Activated CD4-positive, alpha-beta memory T cell treated with anti-CD3 and anti-CD28 coated beads for 36 hours (primary cell): Measurements from ENCODE around the gene CCDC192. TPM values are rescaled to one million over a fixed set of nuclear protein-coding genes. Genes with fewer than 3 reads are reported as not detected.

Source experiments
- CTCF ChIA-PET: fragments of 350-600 bp; sonication (Branson Sonifier 250); formaldehyde crosslinking; loops from one replicate; lab custom pipeline; 2021; ENCODE audit warnings: antibody characterized with exemption, inconsistent platforms; lab: Charles Lee
- POLR2A ChIA-PET: fragments of 350-600 bp; sonication (Branson Sonifier 250); formaldehyde crosslinking; loops from one replicate; lab custom pipeline; 2021; ENCODE audit warnings: antibody characterized with exemption; lab: Charles Lee
- DNase-seq: peaks from one replicate; pipeline ENCODE4 v3.0.0-alpha.2; 2020
- H3K27ac Mint-ChIP-seq: one replicate; pipeline ENCODE4 v1.8.0; 2021; ENCODE audit warnings: mixed read lengths
- H3K27me3 Mint-ChIP-seq: one replicate; pipeline ENCODE4 v1.8.0; 2021; ENCODE audit warnings: mixed read lengths
- H3K36me3 Mint-ChIP-seq: one replicate; pipeline ENCODE4 v1.8.0; 2021; ENCODE audit warnings: mixed read lengths
- H3K4me1 Mint-ChIP-seq: one replicate; pipeline ENCODE4 v1.8.0; 2021; ENCODE audit warnings: low read depth, mixed read lengths
- H3K4me3 Mint-ChIP-seq: one replicate; pipeline ENCODE4 v1.8.0; 2021; ENCODE audit warnings: mild to moderate bottlenecking, mixed read lengths
- H3K9me3 Mint-ChIP-seq: one replicate; pipeline ENCODE4 v1.8.0; 2021; ENCODE audit warnings: mixed read lengths
- intact Hi-C: fragments of 100-400 bp; cut with micrococcal nuclease; formaldehyde crosslinking; loops from one replicate; pipeline ENCODE4 v1.15.1; 2023
- total RNA-seq, 2 experiments: library from RNA; stranded (reverse); gene quantifications; one replicate each; pipeline ENCODE4 v1.2.3, GENCODE V29; 2021

CCDC192 gene
- total RNA-seq, 2 experiments from 2014 or later: not detected

DNA sequence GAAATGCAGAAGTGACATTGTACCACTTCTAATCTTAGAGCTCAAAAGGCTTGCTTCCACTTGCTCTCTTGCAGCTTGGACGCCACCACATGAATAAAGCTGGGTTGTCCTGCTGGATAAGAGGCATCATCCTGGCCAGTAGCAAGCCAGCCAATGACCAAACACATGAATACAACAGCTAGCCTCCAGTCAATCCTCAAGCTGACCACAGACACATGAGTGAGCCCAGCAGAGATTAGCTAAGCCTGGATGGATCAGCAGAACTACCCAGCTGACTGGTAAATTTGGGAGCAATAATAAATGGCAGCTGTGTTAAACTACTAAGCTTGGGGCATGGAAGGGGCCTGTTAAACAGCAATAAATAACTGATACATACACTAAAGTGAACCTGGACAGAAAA, 259.3 kb downstream of the CCDC192 start:
- peaks cover 12% of the 10 kb centered on the region for H3K4me1 Mint-ChIP-seq
- DNase-seq: no peak
- intact Hi-C loops: no loop called here
- peaks cover 24% of the 10 kb centered on the region for H3K36me3 Mint-ChIP-seq
- no peak overlapping the region for H3K27ac Mint-ChIP-seq
- POLR2A ChIA-PET: no interaction called here
- H3K27me3 Mint-ChIP-seq: no peaks in the 10 kb centered on the region
- H3K9me3 Mint-ChIP-seq: no peaks in the 10 kb centered on the region
- H3K4me3 Mint-ChIP-seq: no peak overlapping the region
- CTCF ChIA-PET: no interaction called here

DNA sequence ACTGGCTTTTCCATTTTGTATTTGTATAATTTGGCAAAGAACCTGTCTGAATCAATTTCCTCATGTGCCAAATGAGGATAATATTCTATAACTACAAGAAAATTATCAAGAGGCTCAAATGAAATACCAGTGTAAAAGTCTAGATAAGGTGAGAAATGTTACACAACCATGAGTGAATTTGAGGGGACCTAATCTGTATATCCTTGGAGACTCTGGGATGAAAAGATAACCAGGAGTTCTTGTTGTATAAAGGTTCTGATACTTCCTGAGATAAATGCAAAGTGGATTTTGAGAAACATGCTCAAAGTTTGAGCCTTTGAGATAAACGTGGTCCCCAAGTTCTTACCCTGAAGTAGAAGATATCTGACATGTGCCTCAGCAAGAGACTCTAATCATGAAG, 260.0 kb downstream of the CCDC192 start:
- no peak for DNase-seq
- H3K27me3 Mint-ChIP-seq: no peaks in the 10 kb centered on the region
- POLR2A ChIA-PET: interaction anchor here (0.6 kb wide), 1 partner anchor 113 kb away, joined by 3 read pairs; no protein-coding TSS in a partner anchor
- H3K36me3 Mint-ChIP-seq: peaks cover 26% of the 10 kb centered on the region
- no peak overlapping the region for H3K27ac Mint-ChIP-seq
- CTCF ChIA-PET: no interaction called here
- peaks cover 12% of the 10 kb centered on the region for H3K4me1 Mint-ChIP-seq
- intact Hi-C loops: no loop called here
- H3K4me3 Mint-ChIP-seq: no peak overlapping the region
- H3K9me3 Mint-ChIP-seq: no peaks in the 10 kb centered on the region

DNA sequence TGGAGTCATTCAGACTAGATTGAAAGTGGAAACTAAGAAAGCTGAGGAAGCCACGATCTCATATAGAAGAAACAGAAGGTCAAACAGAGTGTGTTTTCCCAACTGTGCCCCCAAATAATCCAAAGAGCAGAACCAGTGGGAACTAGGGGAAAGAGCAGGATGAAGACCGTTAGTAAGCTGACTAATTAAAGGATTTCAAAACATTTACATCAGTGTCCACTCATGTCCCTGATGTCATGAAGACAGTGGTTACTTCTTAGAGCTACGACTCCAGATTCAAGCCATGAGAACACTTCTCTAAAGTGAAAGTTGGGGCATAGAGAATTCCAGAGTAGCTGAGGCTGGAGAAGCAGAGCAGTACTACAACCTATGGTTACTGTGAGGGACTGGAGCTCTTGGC, 260.7 kb downstream of the CCDC192 start:
- POLR2A ChIA-PET: interaction anchor here (0.6 kb wide), 1 partner anchor 112 kb away, joined by 3 read pairs; no protein-coding TSS in a partner anchor
- H3K4me3 Mint-ChIP-seq: no peak overlapping the region
- H3K9me3 Mint-ChIP-seq: no peaks in the 10 kb centered on the region
- CTCF ChIA-PET: no interaction called here
- intact Hi-C loops: no loop called here
- H3K27ac Mint-ChIP-seq: no peak overlapping the region
- DNase-seq: no peak
- H3K36me3 Mint-ChIP-seq: peaks cover 28% of the 10 kb centered on the region
- no peaks in the 10 kb centered on the region for H3K27me3 Mint-ChIP-seq
- peaks cover 12% of the 10 kb centered on the region for H3K4me1 Mint-ChIP-seq

DNA sequence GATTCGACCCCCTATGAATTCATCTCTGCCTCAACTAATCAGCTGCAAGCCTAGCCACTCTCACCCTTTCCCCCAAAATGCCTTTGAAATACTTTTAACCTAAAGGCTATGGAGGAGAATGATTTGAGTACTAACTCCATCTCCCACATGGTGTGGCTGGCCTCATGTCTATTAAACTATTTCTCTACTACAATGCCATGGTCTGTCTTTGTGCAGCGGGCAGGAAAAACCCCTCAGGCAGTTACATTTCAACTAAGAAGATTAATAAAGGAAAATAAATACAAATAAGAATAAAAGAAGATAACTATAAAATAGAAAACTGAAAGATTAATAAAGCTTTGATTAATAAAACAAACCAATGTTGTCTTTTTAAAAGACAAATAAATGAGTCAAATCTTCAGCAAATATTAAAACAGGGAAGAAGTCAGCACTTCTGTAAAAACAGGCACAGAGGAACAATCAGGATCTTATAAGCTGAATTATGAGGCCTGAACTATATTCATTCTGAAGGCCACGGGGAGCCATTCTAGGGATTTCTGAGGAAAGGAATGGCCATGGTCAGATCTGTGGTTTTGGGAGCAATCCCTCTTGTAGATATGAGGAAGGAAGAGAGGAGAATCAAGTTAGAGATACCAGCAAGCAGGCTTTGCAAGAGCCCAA, 264.3 kb downstream of the CCDC192 start:
- H3K9me3 Mint-ChIP-seq: no peaks in the 10 kb centered on the region

DNA sequence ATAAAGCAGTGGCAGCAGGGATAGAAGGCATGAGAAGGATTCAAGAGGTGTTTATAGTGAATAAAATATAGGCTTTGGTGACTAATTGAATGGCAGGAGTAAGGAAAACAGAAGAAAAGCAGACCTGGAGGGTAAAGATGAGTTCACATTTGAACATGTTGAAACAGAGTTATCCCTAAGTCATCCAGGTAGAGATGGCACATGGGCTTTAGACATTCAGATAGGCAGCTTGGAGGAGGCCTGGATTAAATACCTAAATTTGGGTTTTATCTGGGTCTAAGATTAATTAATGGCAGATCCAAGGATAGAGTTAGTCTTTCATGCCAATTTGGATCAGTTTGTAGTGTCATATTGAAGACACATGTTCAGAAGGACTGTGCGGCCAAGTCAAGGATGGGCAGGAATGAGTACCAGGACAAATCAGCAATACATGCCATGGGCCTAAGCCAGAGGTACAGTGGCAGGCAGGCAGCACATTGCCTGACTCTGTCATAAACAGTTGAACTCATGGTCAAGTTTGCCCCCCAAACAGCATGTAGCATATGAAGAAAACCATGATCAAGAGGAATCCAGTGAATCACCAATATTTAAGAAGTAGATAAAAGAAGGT, 264.9 kb downstream of the CCDC192 start:
- CTCF ChIA-PET: no interaction called here
- Mint-ChIP-seq H3K4me1 (no peaks in the 10 kb centered on the region), H3K9me3 (no peaks in the 10 kb centered on the region), H3K4me3 (no peak overlapping the region), H3K27ac (no peak overlapping the region), H3K36me3 (peaks cover 31% of the 10 kb centered on the region), H3K27me3 (no peaks in the 10 kb centered on the region)
- no peak for DNase-seq
- POLR2A ChIA-PET: no interaction called here
- intact Hi-C loops: no loop called here

More for the DNA sequence above, 264.3 kb downstream of the CCDC192 start:
- H3K4me3 Mint-ChIP-seq: no peak overlapping the region
- H3K27ac Mint-ChIP-seq: no peak overlapping the region
- ChIA-PET CTCF (no interaction called here), POLR2A (no interaction called here)
- DNase-seq: no peak
- H3K4me1 Mint-ChIP-seq: no peaks in the 10 kb centered on the region
- no peaks in the 10 kb centered on the region for H3K27me3 Mint-ChIP-seq
- H3K36me3 Mint-ChIP-seq: peaks cover 31% of the 10 kb centered on the region
- intact Hi-C loops: no loop called here

DNA sequence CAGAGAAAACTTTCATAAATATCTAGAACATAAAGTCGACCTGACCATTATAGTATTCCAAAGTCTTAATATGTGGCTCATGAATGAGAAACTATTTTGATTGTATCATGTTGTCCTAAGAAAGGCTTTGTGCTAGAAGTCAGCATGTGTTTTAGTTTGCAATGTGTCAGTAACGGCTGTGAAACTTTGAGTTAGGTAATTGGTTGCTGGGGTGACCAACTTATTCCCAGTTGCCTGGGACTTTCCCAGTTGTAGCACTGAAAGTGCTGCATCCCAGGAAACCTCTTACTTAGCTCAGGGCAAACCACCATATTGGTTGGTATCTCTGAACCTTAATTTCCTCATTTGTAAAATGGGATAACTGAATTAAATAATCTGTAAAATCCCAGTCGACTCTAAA, 265.8 kb downstream of the CCDC192 start:
- no peak overlapping the region for H3K27ac Mint-ChIP-seq

DNA sequence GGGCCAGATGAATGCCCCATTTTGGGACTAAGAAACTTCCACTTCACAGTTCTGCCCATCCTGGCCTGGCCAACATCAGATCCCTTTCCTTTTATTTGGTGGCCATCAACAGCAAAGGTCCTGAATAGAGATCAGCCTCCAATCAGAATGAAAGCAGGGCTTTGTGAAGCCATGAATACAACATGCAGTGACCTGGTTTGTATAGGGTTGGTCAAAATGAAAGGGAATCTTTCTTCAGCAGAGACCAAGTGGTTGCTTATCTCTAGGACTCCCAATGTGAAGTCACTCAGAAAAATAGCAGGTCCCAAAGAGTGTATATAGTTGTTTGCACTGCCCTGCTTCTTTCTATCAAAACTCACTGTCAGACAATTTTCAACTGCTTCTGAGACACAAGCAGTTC, 266.5 kb downstream of the CCDC192 start:
- intact Hi-C loops: no loop called here
- Mint-ChIP-seq H3K4me3 (no peak overlapping the region), H3K27me3 (no peaks in the 10 kb centered on the region), H3K4me1 (no peaks in the 10 kb centered on the region), H3K27ac (no peak overlapping the region), H3K9me3 (no peaks in the 10 kb centered on the region), H3K36me3 (peaks cover 26% of the 10 kb centered on the region)
- DNase-seq: no peak
- CTCF ChIA-PET: no interaction called here
- POLR2A ChIA-PET: no interaction called here

More for the DNA sequence above, 265.8 kb downstream of the CCDC192 start:
- H3K9me3 Mint-ChIP-seq: no peaks in the 10 kb centered on the region
- no peaks in the 10 kb centered on the region for H3K27me3 Mint-ChIP-seq
- H3K36me3 Mint-ChIP-seq: peaks cover 27% of the 10 kb centered on the region
- CTCF ChIA-PET: no interaction called here
- no peak overlapping the region for H3K4me3 Mint-ChIP-seq
- POLR2A ChIA-PET: no interaction called here
- no peaks in the 10 kb centered on the region for H3K4me1 Mint-ChIP-seq
- intact Hi-C loops: no loop called here
- DNase-seq: no peak

DNA sequence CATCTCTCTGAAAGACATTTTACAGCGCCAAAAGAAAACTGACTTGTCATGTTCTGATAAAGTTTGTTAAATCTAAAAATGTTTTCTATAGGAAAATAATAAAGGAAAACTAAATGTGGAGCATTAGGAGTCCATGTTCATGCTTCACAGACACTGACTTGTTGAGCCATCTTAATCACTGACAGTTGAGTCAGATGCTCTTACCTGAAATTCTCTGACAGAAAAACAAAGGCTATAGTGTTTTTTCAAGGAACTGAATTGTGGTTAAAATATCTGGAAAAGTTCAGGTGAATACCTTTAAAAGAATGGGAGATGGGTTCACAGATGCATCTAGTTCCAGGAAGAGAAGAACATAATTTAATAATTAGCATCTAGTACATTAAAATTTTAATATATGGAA, 266.9 kb downstream of the CCDC192 start:
- ChIA-PET POLR2A (no interaction called here), CTCF (no interaction called here)
- Mint-ChIP-seq H3K36me3 (peaks cover 25% of the 10 kb centered on the region), H3K27ac (no peak overlapping the region), H3K4me1 (no peaks in the 10 kb centered on the region), H3K4me3 (no peak overlapping the region), H3K9me3 (no peaks in the 10 kb centered on the region), H3K27me3 (no peaks in the 10 kb centered on the region)
- DNase-seq: no peak
- intact Hi-C loops: no loop called here

DNA sequence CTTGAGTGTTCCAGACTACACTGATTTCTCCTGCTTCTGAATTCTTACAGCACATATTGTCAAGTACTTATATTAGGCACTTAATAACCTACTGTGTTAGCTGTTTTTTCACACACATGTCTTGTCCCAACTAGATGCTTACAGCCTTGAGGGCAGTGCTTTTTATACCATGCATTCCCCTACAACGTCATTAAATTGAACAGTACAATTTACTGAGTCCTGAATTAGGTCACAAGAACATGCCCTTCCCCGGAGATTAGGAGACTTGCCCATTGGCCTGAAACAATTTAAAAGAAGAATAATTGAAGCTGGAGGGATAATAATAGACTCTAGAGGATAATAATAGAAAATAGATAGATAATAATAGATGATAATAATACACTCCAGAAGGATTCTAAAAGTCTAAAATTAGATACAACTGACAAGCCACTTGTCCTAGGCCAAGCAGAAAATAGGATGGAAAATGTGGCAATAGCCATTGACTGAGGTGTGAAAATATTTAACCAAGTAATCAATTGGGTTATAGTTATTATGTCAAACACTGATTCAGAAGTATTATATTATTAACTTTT, 267.7 kb downstream of the CCDC192 start:
- no peaks in the 10 kb centered on the region for H3K9me3 Mint-ChIP-seq
- no peaks in the 10 kb centered on the region for H3K4me1 Mint-ChIP-seq
- no peak overlapping the region for H3K4me3 Mint-ChIP-seq
- POLR2A ChIA-PET: no interaction called here
- H3K27me3 Mint-ChIP-seq: no peaks in the 10 kb centered on the region
- DNase-seq: no peak
- CTCF ChIA-PET: no interaction called here
- intact Hi-C loops: no loop called here
- H3K36me3 Mint-ChIP-seq: peaks cover 19% of the 10 kb centered on the region
- H3K27ac Mint-ChIP-seq: no peak overlapping the region

DNA sequence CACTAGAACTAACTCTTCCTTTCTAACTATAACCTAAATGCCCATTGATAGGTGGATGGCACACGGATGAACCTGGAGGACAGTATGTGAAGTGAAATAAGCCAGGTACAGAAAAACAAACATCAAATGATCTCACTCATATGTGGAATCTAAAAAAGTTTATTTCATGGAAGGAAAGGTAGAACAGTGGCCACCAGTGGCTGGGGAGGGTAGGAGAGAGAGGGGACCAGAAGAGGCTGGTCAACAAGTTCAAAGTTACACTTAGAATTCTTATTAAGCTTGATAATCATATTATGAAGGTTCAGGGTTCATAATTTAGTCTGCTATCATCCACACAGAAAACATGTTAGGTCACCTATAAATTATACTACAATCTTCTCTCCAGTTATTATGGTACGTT, 272.8 kb downstream of the CCDC192 start:
- no peaks in the 10 kb centered on the region for H3K4me1 Mint-ChIP-seq
- ChIA-PET POLR2A (no interaction called here), CTCF (no interaction called here)
- no peak overlapping the region for H3K27ac Mint-ChIP-seq
- intact Hi-C loops: no loop called here
- DNase-seq: no peak
- H3K27me3 Mint-ChIP-seq: no peaks in the 10 kb centered on the region
- H3K36me3 Mint-ChIP-seq: no peaks in the 10 kb centered on the region
- no peaks in the 10 kb centered on the region for H3K9me3 Mint-ChIP-seq
- H3K4me3 Mint-ChIP-seq: no peak overlapping the region

DNA sequence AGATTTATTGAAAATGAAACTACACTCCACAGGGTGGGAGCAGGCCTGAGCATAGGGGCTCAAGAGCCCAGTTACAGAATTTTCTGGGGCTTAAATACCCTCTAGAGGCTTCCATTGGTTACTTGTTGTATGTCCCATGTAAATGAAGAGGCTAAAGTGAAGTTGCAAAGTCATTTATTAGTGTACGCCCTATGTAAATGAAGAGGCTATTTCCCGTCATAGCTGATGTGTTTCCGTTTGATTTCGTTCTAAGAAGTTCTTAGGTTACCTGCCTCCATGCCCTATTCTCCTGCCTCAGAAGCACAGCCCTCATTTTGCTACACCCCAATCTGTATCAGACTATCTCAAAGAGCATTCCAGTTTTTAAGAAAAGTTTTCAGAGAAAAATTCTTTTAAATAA, 273.3 kb downstream of the CCDC192 start:
- Mint-ChIP-seq H3K4me1 (no peaks in the 10 kb centered on the region), H3K27me3 (no peaks in the 10 kb centered on the region), H3K9me3 (no peaks in the 10 kb centered on the region), H3K27ac (no peak overlapping the region), H3K4me3 (no peak overlapping the region), H3K36me3 (no peaks in the 10 kb centered on the region)
- DNase-seq: no peak
- CTCF ChIA-PET: no interaction called here
- POLR2A ChIA-PET: no interaction called here
- intact Hi-C loops: no loop called here

DNA sequence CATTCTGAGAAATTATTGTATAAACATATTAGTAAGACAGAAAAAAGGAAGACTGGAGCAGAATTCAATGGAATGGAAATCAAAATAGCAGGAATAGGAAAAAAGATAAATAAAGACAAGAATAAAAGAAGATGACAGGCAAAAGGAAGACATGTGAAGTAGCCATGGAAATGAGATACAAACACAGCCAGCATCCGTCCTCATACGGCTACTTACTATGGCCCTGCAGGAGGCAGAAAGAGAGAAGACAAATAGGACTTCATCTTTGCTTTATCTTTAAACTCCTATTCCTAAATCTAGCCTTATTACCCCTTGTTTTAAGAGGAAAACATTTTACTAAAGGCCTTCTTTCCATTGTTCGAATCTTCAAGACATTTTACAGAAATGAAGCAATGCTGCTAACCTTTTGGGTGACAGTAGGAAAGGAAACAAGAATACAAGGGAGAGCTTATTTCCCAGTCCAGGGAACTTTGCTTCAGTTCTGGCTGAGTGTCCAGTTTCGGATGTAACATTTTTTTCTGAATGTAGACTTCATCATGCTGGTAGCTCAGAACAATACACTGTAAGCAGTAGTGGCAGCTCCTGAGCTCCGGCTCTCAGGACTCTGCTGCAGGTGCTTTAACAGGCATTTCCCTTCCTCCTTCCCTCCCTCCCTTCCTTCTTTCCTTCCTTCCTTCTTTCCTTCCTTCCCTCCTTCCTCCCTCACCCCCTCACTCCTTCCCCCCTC, 274.0 kb downstream of the CCDC192 start:
- Mint-ChIP-seq H3K4me1 (no peaks in the 10 kb centered on the region), H3K4me3 (no peak overlapping the region), H3K27me3 (no peaks in the 10 kb centered on the region), H3K27ac (no peak overlapping the region), H3K9me3 (no peaks in the 10 kb centered on the region), H3K36me3 (no peaks in the 10 kb centered on the region)
- ChIA-PET CTCF (no interaction called here), POLR2A (no interaction called here)
- DNase-seq: no peak
- intact Hi-C loops: no loop called here
